ENCODE results near the gene AQP10. TPM values are rescaled to one million over a fixed set of nuclear protein-coding genes. Genes with fewer than 3 reads are reported as not detected.
A peak's percentile ranks its signal among the peaks of the same experiment; 100 is the strongest.

Gene AQP10
- total and polyA plus RNA-seq, 9 of the 15 experiments (the other 6 are each of a cell fraction or from before 2014, with no cell fraction given), result 0.37 to 9.7 (median 1.9) TPM

DNA sequence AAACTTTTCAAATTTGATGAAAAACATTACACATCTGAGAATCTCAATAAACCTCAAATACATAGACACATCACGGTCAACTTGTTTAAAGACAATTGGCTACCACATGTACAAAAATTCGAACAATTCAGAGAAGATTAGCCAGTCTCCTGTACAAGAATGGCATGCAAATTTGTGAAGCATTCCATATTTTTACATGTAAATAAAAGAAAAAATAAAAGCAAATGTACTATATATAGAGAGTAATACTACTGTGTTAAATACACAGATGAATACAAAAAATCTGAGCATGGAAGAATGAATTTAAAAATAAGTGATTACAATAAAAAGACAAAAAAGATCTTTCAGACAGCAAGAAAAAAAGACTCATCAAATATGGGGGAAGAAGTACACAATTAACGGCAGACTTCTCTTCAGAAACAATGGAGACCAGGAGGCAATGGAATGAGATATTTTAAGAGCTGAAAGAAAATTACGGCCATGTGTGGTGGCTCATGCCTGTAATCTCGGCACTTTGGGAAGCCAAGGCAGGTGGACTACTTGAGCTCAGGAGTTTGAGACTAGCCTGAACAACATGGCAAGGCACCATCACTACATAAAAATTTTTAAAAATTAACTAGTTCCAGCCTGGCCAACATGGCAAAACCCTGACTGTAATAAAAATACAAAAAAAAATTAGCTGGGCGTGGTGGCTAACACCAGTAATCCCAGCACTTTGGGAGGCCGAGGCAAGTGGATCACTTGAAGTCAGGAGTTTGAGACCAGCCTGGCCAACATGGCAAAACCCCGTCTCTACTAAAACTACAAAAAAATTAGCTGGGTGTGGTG lies 25.3 kb upstream of the AQP10 start (continued):
- TF ChIP-seq NELFE (IDR thresholded peaks at IDR 0.05; ENCODE audit: insufficient read depth, insufficient read length) (no peak), ZNF184 (CRISPR knock-in tag; IDR thresholded peaks at IDR 0.05) (peak; percentile 76), MAFF (IDR thresholded peaks at IDR 0.05; ENCODE audit: low read length) (no peak), TRIM28 (IDR thresholded peaks at IDR 0.05) (peak; percentile 100), EHMT2 (IDR thresholded peaks at IDR 0.05) (peak; percentile 74), KLF16 (IDR thresholded peaks at IDR 0.05) (no peak), CBX5 (IDR thresholded peaks at IDR 0.05; ENCODE audit: borderline replicate concordance, low read depth) (peak; percentile 99), CXXC5 (CRISPR knock-in tag; IDR thresholded peaks at IDR 0.05) (no peak), DACH1 (IDR thresholded peaks at IDR 0.05; ENCODE audit: partially characterized antibody) (no peak), HMG20B (CRISPR knock-in tag; IDR thresholded peaks at IDR 0.05) (no peak), THRAP3 (IDR thresholded peaks at IDR 0.05; ENCODE audit: borderline replicate concordance) (0 out of 2 replicates have a peak, but pooled peaks have one; percentile 28), NFIC (IDR thresholded peaks at IDR 0.05) (peak; percentile 16; the same call in 1 of the 2 replicates), TRIM24 (IDR thresholded peaks at IDR 0.05) (peak; percentile 88 to 94), HDAC1 (IDR thresholded peaks at IDR 0.05) (peak in 1 of 2 experiments; percentile 96; a peak in 2 of 4 replicates), NFE2 (IDR thresholded peaks at IDR 0.05; ENCODE audit: low read depth) (no peak), LEF1 (IDR thresholded peaks at IDR 0.05) (peak; percentile 51; the same call in 1 of the 2 replicates), ARNT (IDR thresholded peaks at IDR 0.05) (peak; percentile 44 to 58; a peak in 1 of 4 replicates)
- TF ChIP-seq, protein P1, sequence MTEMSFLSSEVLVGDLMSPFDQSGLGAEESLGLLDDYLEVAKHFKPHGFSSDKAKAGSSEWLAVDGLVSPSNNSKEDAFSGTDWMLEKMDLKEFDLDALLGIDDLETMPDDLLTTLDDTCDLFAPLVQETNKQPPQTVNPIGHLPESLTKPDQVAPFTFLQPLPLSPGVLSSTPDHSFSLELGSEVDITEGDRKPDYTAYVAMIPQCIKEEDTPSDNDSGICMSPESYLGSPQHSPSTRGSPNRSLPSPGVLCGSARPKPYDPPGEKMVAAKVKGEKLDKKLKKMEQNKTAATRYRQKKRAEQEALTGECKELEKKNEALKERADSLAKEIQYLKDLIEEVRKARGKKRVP (CRISPR knock-in tag; IDR thresholded peaks at IDR 0.05), result no peak
- TF ChIP-seq, protein P2, sequence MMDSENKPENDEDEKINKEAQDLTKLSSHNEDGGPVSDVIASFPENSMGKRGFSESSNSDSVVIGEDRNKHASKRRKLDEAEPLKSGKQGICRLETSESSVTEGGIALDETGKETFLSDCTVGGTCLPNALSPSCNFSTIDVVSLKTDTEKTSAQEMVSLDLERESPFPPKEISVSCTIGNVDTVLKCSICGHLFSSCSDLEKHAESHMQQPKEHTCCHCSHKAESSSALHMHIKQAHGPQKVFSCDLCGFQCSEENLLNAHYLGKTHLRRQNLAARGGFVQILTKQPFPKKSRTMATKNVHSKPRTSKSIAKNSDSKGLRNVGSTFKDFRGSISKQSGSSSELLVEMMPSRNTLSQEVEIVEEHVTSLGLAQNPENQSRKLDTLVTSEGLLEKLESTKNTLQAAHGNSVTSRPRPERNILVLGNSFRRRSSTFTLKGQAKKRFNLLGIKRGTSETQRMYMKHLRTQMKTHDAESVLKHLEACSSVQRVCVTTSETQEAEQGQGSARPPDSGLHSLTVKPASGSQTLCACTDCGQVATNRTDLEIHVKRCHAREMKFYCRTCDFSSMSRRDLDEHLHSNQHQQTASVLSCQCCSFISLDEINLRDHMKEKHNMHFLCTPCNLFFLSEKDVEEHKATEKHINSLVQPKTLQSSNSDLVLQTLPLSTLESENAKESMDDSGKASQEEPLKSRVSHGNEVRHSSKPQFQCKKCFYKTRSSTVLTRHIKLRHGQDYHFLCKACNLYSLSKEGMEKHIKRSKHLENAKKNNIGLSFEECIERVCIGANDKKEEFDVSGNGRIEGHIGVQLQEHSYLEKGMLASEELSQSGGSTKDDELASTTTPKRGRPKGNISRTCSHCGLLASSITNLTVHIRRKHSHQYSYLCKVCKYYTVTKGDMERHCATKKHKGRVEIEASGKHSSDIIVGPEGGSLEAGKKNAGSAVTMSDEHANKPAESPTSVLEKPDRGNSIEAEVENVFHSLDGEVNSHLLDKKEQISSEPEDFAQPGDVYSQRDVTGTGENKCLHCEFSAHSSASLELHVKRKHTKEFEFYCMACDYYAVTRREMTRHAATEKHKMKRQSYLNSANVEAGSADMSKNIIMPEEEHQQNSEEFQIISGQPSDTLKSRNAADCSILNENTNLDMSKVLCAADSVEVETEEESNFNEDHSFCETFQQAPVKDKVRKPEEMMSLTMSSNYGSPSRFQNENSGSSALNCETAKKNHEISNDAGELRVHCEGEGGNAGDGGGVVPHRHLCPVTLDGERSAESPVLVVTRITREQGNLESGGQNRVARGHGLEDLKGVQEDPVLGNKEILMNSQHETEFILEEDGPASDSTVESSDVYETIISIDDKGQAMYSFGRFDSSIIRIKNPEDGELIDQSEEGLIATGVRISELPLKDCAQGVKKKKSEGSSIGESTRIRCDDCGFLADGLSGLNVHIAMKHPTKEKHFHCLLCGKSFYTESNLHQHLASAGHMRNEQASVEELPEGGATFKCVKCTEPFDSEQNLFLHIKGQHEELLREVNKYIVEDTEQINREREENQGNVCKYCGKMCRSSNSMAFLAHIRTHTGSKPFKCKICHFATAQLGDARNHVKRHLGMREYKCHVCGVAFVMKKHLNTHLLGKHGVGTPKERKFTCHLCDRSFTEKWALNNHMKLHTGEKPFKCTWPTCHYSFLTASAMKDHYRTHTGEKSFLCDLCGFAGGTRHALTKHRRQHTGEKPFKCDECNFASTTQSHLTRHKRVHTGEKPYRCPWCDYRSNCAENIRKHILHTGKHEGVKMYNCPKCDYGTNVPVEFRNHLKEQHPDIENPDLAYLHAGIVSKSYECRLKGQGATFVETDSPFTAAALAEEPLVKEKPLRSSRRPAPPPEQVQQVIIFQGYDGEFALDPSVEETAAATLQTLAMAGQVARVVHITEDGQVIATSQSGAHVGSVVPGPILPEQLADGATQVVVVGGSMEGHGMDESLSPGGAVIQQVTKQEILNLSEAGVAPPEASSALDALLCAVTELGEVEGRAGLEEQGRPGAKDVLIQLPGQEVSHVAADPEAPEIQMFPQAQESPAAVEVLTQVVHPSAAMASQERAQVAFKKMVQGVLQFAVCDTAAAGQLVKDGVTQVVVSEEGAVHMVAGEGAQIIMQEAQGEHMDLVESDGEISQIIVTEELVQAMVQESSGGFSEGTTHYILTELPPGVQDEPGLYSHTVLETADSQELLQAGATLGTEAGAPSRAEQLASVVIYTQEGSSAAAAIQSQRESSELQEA (IDR thresholded peaks at IDR 0.05; ENCODE audit: low read depth), result no peak
